Astrocyte (in vitro differentiated cells and primary cell): ENCODE measurements around the gene MYOF. TPM values are rescaled to one million over a fixed set of nuclear protein-coding genes. Genes with fewer than 3 reads are reported as not detected.

Experiments used
- DNase-seq: peaks from one replicate; pipeline ENCODE4 v3.0.0-alpha.2; 2010; ENCODE audit warnings: low read depth
- FAIRE-seq: peaks from 2 replicates; lab custom pipeline; 2011; peaks lifted over from hg19 to GRCh38; lab: Jason Lieb, UNC
- H2AFZ ChIP-seq: 2 replicates; pipeline ENCODE4 v1.6.0; 2012; ENCODE audit warnings: low read depth, low read length, inconsistent platforms
- H3K27ac ChIP-seq: 2 replicates; pipeline ENCODE4 v1.5.1; 2011; ENCODE audit warnings: low read depth, low read length, inconsistent platforms
- H3K27me3 ChIP-seq: 2 replicates; pipeline ENCODE4 v1.6.0; 2011; ENCODE audit warnings: low read length, inconsistent platforms; ENCODE audit not compliant: insufficient read depth
- H3K36me3 ChIP-seq: 2 replicates; pipeline ENCODE4 v1.5.1; 2011; ENCODE audit warnings: low read length, inconsistent platforms; ENCODE audit not compliant: insufficient read depth
- H3K4me1 ChIP-seq: 2 replicates; pipeline ENCODE4 v1.5.1; 2011; ENCODE audit warnings: low read length, inconsistent platforms; ENCODE audit not compliant: insufficient read depth
- H3K4me2 ChIP-seq: 2 replicates; pipeline ENCODE4 v1.6.0; 2012; ENCODE audit warnings: low read length, inconsistent platforms
- H3K4me3 ChIP-seq: 2 replicates; pipeline ENCODE4 v1.5.1; 2011; ENCODE audit warnings: low read depth, mild to moderate bottlenecking, low read length, inconsistent platforms; ENCODE audit not compliant: insufficient read depth
- H3K79me2 ChIP-seq: 2 replicates; pipeline ENCODE4 v1.6.0; 2012; ENCODE audit warnings: mild to moderate bottlenecking, low read length, inconsistent platforms; ENCODE audit not compliant: insufficient read depth
- H3K9ac ChIP-seq: 2 replicates; pipeline ENCODE4 v1.6.0; 2012; ENCODE audit warnings: mild to moderate bottlenecking, low read length, inconsistent platforms
- H3K9me3 ChIP-seq: 2 replicates; pipeline ENCODE4 v1.5.1; 2012; ENCODE audit warnings: low read depth, mild to moderate bottlenecking, low read length, inconsistent platforms; ENCODE audit not compliant: insufficient read depth
- H4K20me1 ChIP-seq: 2 replicates; pipeline ENCODE4 v1.6.0; 2012; ENCODE audit warnings: low read length, inconsistent platforms; ENCODE audit not compliant: insufficient read depth
- H3K27ac Mint-ChIP-seq: one replicate; pipeline ENCODE4 v1.8.0; 2021; ENCODE audit warnings: mild to moderate bottlenecking, mixed read lengths; ENCODE audit not compliant: unreplicated experiment
- H3K27me3 Mint-ChIP-seq: one replicate; pipeline ENCODE4 v1.8.0; 2021; ENCODE audit warnings: low read depth, mixed read lengths; ENCODE audit not compliant: unreplicated experiment
- H3K36me3 Mint-ChIP-seq: one replicate; pipeline ENCODE4 v1.8.0; 2021; ENCODE audit warnings: low read depth, mixed read lengths; ENCODE audit not compliant: unreplicated experiment
- H3K4me1 Mint-ChIP-seq: one replicate; pipeline ENCODE4 v1.8.0; 2021; ENCODE audit warnings: low read depth, mixed read lengths; ENCODE audit not compliant: unreplicated experiment
- H3K4me3 Mint-ChIP-seq: one replicate; pipeline ENCODE4 v1.8.0; 2021; ENCODE audit warnings: mild to moderate bottlenecking, moderate library complexity, mixed read lengths; ENCODE audit not compliant: unreplicated experiment
- H3K9me3 Mint-ChIP-seq: one replicate; pipeline ENCODE4 v1.8.0; 2021; ENCODE audit warnings: mild to moderate bottlenecking, mixed read lengths; ENCODE audit not compliant: unreplicated experiment
- EZH2 ChIP-seq: IDR thresholded peaks from 2 replicates; pipeline ENCODE4 v1.6.1; 2012; ENCODE audit warnings: mild to moderate bottlenecking, low read length, inconsistent platforms; ENCODE audit not compliant: insufficient read depth
- total RNA-seq: library from RNA; stranded (reverse); gene quantifications from 2 replicates; pipeline ENCODE4 v1.2.1, GENCODE V29; 2021
- TF ChIP-seq, protein P1 (sequence below): IDR thresholded peaks from 2 replicates; pipeline ENCODE4 v1.5.1; 2011; ENCODE audit warnings: low read depth, mild to moderate bottlenecking, inconsistent platforms, low read length, moderate library complexity; ENCODE audit not compliant: insufficient read depth

Gene MYOF
- total RNA-seq, 1 donor from 2014 or later: 306 TPM

DNA sequence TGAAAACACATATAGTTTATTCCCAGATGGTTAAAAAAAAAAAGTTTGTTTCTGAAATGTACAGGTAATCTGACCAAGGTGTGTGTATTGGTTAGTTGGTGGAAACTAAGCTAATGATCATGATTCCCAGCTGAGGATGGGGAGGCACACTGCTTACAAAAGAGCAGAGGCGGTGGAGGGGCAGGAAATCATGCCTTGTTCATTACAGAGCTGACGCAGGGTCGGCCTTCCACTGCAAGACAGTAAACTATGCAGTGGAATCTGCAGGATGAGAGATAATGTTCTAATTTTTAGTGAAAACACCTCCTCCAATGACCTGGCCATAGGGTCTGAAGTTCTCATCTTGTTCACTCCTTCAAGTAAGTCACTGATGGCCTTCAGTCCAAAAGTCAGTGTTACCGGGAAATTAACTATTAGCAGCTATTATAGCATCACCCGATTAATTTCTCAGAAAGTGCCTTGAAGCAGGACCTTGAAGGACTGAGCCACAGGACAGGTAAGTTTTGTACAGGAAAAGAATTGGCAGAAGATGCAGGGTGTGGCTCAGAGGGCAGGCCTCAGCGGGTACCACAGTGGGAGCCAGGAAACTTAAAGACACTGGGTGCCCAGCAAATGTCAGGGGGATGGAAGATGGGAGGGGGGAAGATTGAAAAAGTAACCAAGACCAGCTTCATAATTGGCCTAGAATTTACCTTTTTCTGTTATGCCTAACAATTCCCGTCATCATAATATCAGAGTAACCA lies 36.0 kb downstream of the MYOF start:
- Histone ChIP-seq H3K4me2 (peak overlapping the region; percentile 61), H3K79me2 (peaks cover 85% of the 10 kb centered on the region), H3K4me3 (no peak overlapping the region), H3K27me3 (no peaks in the 10 kb centered on the region), H3K36me3 (peaks cover 51% of the 10 kb centered on the region), H2AFZ (no peak overlapping the region), H3K27ac (peak overlapping the region; percentile 93), H3K9ac (peak overlapping the region; percentile 81), H3K9me3 (no peaks in the 10 kb centered on the region), H3K4me1 (peaks cover 41% of the 10 kb centered on the region), H4K20me1 (peaks cover 8% of the 10 kb centered on the region)
- H3K27ac Mint-ChIP-seq: peak overlapping the region; percentile 100
- DNase-seq: no peak
- H3K36me3 Mint-ChIP-seq: peaks cover 33% of the 10 kb centered on the region
- peaks cover 40% of the 10 kb centered on the region for H3K4me1 Mint-ChIP-seq
- TF ChIP-seq, protein P1, sequence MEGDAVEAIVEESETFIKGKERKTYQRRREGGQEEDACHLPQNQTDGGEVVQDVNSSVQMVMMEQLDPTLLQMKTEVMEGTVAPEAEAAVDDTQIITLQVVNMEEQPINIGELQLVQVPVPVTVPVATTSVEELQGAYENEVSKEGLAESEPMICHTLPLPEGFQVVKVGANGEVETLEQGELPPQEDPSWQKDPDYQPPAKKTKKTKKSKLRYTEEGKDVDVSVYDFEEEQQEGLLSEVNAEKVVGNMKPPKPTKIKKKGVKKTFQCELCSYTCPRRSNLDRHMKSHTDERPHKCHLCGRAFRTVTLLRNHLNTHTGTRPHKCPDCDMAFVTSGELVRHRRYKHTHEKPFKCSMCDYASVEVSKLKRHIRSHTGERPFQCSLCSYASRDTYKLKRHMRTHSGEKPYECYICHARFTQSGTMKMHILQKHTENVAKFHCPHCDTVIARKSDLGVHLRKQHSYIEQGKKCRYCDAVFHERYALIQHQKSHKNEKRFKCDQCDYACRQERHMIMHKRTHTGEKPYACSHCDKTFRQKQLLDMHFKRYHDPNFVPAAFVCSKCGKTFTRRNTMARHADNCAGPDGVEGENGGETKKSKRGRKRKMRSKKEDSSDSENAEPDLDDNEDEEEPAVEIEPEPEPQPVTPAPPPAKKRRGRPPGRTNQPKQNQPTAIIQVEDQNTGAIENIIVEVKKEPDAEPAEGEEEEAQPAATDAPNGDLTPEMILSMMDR: no peak
- no peak for TF ChIP-seq EZH2
- FAIRE-seq: no peak
- H3K4me3 Mint-ChIP-seq: no peak overlapping the region
- no peaks in the 10 kb centered on the region for H3K9me3 Mint-ChIP-seq
- H3K27me3 Mint-ChIP-seq: no peaks in the 10 kb centered on the region

DNA sequence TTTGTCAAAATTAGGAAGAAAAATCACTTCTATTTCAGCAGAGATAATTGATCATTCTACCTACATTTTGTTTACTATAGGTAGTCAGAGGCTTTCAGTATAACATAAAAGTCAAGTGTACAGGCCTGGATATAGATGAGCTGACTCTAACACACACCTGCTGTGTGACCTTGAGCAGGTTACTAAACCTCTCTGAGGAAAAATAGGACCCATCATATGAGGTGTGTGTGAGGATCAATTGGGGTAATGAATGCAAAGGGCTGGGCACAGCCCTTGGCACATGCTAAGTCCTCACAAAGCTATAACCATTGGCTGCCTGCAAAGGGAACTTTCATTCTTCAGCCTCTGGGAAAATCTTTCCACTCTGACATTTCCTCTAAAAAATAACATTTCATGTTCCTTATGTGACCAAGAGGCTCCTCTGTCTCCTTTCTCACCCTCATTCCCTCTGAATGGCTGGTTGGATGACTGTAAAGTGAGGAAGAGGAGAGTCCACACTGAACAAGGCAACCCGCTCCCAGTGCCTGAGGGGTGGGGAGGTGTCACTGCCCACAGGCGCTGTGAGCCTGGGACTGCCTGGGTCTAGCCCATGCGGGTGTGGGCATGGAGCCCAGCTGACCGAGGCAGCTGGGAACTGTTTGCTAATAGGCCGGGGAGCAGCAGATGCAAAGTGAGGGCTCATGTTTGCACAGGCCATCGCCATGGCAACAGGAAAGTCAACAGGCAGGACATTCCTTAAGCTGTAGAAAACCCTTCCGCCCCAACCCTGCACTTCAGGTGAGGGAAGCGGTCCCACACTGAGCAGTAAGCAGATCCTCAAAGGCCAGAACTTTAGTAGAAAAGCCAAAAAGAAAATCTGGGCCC lies 36.8 kb downstream of the MYOF start:
- peaks cover 46% of the 10 kb centered on the region for H3K4me1 Mint-ChIP-seq

More for the DNA sequence above, 36.8 kb downstream of the MYOF start:
- Histone ChIP-seq H3K9ac (peak overlapping the region; percentile 81), H3K4me3 (no peak overlapping the region), H3K4me2 (peak overlapping the region; percentile 61), H3K79me2 (peaks cover 87% of the 10 kb centered on the region), H3K27me3 (no peaks in the 10 kb centered on the region), H3K9me3 (no peaks in the 10 kb centered on the region), H3K4me1 (peaks cover 47% of the 10 kb centered on the region), H4K20me1 (peaks cover 8% of the 10 kb centered on the region), H2AFZ (no peak overlapping the region), H3K36me3 (peaks cover 46% of the 10 kb centered on the region), H3K27ac (peak overlapping the region; percentile 93)
- H3K27ac Mint-ChIP-seq: peak overlapping the region; percentile 100
- TF ChIP-seq, protein P1: no peak
- TF ChIP-seq EZH2: no peak
- peak; percentile 68 for FAIRE-seq
- DNase-seq: peak; percentile 99
- H3K4me3 Mint-ChIP-seq: no peak overlapping the region
- peaks cover 30% of the 10 kb centered on the region for H3K36me3 Mint-ChIP-seq
- no peaks in the 10 kb centered on the region for H3K27me3 Mint-ChIP-seq
- H3K9me3 Mint-ChIP-seq: no peaks in the 10 kb centered on the region
